ENCODE measurements around the gene MCTP2.

- no peak for TF ChIP-seq IKZF3 (tag by site-specific recombination; IDR thresholded peaks at IDR 0.05)
- no peak for TF ChIP-seq ZNF23 (tag by site-specific recombination; IDR thresholded peaks at IDR 0.05; ENCODE audit: borderline replicate concordance)
- TF ChIP-seq CTCF (tag by site-specific recombination; IDR thresholded peaks at IDR 0.05), result no peak
- no peak for TF ChIP-seq ZNF791 (tag by site-specific recombination; IDR thresholded peaks at IDR 0.05)
- TF ChIP-seq ZNF24 (tag by site-specific recombination; IDR thresholded peaks at IDR 0.05), result no peak
- TF ChIP-seq REPIN1 (tag by site-specific recombination; IDR thresholded peaks at IDR 0.05; ENCODE audit: low read depth), result no peak
- TF ChIP-seq ZSCAN30 (tag by site-specific recombination; IDR thresholded peaks at IDR 0.05), result no peak
- no peak for TF ChIP-seq AEBP2 (tag by site-specific recombination; IDR thresholded peaks at IDR 0.05; ENCODE audit: borderline replicate concordance)
- no peak for TF ChIP-seq ZNF274 (IDR thresholded peaks at IDR 0.05; ENCODE audit: low read length)
- no peak for TF ChIP-seq ZNF274 (tag by site-specific recombination; IDR thresholded peaks at IDR 0.05; ENCODE audit: borderline replicate concordance)
- no peak for TF ChIP-seq SP2 (tag by site-specific recombination; IDR thresholded peaks at IDR 0.05)
- TF ChIP-seq ZNF335 (tag by site-specific recombination; conservative IDR thresholded peaks at IDR 0.05), result no peak
Measured at GRCh38 chr15:94252223-94252766, 20.9 kb downstream of the MCTP2 start.
